GM21717 (cell line): Measurements from ENCODE around the gene GINM1.

Source experiments
- ATAC-seq: cut with Tn5 transposase; IDR thresholded peaks from one replicate; pipeline ENCODE4 v1.9.1; 2021; ENCODE audit warnings: mild to moderate bottlenecking, moderate library complexity; ENCODE audit not compliant: unreplicated experiment

GINM1 gene, protein sequence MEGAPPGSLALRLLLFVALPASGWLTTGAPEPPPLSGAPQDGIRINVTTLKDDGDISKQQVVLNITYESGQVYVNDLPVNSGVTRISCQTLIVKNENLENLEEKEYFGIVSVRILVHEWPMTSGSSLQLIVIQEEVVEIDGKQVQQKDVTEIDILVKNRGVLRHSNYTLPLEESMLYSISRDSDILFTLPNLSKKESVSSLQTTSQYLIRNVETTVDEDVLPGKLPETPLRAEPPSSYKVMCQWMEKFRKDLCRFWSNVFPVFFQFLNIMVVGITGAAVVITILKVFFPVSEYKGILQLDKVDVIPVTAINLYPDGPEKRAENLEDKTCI

DNA sequence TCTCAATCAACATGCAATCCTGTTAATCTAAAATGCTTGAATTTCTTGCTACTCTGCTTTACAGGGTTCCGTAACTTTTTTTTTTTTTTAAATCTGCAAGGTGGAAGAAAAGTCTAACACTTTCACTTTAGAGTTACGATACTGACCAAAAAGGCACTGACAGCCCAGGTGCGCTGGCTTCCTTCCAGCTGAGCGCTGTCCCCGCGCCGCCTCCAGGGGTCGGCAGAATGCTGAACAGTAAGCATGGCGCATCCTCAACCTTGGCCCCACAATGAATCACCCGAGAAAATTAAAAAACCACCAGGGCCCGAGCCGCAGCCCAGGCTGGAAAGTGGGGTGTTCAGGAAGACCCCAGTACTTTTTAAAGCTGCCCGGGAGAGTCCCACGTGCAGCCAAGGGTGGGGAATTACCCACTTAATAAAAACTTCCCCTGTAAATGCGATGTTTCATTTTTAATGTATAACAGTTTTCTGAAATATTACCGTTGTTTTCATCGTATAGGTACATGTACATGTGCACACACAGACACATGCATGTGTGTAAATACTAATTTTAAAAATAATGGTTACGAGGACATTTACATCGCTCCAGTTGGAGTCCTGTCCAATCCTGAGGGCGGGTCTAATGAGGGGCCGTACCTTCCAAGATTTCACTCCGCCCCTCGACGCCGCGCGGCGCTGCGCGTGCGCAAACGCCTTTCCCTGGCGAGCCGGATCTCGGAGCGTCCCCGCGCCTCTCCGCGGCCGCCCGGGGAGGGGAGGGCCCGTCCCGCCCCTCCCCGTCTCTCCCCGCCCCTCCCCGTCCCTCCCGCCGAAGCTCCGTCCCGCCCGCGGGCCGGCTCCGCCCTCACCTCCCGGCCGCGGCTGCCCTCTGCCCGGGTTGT, at the start of gene GINM1:
Gene GINM1 (plus strand): TSS at position 849 of the 883 bp plus-strand sequence. CDS start 40 bp downstream, outside the sequence.
- peak; percentile 73 for ATAC-seq

DNA sequence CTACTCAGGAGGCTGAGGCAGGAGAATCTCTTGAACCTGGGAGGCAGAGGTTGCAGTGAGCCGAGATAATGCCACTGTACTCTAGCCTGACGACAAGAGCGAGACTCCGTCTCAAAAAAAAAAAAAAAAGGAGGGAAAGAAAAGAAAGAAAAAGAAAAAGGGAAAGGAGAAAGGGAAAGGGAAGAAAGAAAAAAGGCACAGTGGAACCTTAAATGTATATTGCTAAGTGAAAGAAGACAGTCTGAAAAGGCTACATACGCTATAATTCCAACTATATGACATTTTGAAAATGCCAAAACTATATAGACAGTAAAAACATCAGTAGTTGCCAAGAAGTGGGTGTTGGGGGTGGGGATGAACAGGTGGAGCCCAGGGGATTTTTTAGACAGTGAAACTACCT, 36.5 kb upstream of the GINM1 start:
- ATAC-seq = no peak

DNA sequence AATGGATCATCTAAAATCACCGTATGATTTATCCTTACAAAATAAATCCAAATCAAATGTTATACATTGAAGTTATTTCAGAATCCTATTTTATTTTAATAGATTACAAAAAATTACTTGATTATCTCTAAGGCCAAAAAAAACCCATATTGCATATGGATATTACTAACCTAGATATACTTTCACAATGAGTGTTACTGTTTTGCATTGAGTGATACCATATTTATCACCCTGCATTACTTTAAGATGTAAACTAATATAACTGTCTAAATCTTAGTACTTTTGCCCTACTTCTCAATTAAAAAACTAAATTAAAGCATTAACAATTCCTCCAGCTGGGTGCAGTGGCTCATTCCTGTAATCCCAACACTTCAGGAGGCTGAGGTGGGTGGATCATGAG, 31.4 kb upstream of the GINM1 start:
- ATAC-seq = no peak

DNA sequence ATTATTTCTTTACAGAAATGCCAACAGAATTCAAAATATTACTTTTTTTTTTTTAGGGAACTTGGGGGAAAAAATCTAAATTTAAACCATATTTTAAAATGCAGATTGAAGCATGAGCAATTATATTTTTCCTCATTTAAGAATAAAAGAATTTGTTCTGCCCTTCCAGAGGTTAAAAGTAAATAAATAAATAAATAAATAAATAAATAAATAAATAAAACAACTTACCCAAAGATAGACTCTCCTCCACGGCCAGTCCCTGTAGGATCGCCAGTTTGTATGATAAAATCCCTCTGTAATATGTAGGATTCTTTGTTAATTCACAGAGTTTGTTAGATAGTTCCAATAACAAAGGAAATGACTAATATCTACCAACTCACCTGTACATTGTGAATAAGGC, 25.0 kb upstream of the GINM1 start:
- ATAC-seq = no peak

DNA sequence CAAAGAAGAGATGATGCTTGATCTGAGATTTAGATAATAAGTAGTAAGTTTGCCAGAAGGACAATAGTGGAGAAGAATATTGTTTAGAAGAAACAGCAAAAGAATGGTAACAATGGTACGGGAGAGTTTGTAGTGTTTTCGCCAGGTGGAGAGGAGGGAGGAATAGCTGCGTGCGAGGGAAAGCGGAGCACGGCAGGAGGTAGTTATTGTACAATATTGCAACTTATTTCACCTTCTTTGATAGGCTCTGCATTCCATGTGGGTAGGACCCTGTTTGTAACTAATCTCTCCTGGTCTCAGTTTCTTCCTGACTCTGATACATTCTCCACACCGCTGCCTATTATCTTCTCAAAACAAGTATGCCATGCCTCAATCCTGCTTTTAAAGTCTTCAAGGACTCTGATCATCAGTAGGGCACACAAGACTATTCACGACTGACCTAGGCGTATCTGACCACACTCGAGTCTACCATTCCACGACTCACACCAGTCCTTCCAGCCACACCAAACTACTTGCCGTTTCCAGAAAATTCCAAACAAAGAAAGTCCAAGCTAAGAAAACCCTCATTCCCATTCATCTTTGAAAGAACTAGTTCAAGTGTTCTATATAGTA, 21.4 kb upstream of the GINM1 start:
- ATAC-seq = no peak

DNA sequence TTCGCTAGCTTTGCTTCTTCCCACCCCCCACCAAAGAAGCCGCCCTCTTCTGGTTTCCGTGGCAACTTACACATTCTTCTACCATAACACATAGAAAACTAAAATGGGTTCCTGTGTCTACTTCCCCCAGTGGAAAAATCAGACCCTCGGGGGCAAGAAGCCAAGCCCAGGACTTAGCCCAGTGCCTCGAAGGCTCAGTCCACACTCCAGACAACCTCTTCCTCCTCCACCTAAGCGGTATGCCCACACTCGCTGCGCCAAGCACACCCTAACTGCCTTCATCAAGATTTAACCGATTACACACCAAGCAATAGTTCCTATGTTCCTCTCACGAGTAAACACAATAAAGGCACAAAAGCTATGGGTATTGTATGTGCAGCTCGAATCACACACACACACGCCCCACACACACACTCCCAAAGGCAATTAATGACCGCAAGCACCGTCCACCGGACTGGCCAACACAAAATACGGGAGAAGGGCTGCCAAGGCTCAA, 20.9 kb upstream of the GINM1 start:
- ATAC-seq = peak; percentile 20

DNA sequence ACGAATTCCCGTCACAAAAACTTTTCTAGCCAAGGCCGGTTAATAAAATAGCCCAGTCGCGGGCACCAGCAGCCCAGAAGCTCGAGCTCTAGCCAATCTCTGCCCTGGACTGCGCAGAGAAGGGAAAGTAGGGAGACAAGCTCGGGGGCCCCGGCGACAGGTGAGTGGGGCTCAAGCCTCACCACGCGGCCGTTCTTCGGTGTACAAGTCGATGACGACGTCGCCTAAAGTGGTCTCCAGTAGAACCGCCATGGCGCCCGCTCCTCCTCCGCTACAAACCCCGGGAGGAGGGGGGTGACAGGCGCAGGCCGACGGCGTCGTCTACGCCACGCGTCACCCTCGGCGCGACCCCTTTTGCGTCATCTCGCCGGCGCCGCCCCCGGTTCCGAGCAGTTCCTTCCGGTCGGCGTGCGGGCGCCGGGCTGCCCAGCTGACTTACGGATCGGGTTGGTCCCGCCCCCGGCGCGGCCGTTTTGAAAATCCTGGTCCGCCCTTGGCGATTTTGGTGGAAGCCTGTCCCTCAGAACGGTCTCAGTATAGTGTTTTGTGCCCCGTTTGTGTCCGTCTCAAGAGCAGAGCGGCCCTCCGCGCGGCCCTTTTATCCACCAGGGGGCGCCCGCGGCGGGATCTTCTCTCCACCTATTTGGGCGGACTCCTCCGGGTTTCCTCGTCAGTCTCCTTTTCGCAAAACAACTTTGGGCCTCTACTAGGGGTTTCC, 20.3 kb upstream of the GINM1 start, which contains the start of gene PPIL4:
Gene PPIL4 (minus strand): TSS at position 290 of the 718 bp plus-strand sequence. CDS start 38 bp downstream, at position 252.
- ATAC-seq = peak; percentile 91

DNA sequence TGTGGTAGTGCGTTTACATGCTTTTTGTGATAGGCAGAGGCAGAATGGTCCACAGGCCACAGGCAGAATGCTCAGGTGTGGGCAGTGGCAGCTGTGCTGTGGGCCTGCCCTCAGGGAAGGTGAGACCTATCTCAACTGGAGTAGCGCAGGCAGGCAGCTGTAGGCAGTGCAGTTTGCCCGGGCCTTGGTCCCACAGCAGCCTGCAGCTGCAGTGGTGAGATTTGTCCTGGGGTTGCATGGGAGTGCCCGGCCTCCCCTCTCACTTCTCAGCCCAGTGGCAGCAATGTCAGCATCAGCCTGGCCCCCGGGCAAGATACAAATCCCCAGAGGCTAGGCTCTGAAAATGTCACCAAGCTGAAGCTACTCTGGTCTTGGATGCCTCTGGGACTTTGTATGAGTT, 14.3 kb upstream of the GINM1 start:
- no peak for ATAC-seq

DNA sequence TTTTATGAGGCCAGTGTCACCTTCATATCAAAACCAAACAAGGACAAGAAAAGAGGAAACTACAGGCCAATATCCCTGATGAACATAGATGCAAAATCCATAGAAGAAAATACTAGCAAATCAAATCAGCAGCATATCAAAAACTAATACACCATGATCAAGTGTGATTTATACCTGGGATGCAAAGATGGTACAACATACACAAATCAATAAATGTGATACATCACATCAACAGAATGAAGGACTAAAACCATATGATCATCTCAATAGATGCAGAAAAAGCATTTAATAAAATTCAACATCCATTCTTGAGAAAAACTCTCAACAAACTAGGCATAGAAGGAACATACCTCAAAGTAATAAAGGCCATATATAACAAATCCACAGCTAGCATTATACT, 8.1 kb upstream of the GINM1 start:
- no peak for ATAC-seq

DNA sequence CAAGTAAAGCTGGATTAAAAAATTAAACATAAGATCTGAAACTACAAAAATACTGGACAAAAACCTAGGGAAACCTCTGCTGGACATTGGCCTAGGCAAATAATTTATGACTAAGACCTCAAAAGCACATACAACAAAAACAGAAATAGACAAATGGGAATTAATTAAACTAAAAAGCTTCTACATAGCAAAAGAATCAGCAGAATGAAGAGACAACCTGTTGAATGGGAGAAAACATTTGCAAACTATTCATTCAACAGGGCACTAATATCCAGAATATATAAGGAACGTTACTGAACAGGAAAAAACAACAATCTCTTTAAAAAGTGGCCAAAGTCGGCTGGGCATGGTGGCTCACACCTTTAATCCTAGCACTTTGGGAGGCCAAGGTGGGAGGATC, 6.8 kb upstream of the GINM1 start:
- ATAC-seq = no peak

DNA sequence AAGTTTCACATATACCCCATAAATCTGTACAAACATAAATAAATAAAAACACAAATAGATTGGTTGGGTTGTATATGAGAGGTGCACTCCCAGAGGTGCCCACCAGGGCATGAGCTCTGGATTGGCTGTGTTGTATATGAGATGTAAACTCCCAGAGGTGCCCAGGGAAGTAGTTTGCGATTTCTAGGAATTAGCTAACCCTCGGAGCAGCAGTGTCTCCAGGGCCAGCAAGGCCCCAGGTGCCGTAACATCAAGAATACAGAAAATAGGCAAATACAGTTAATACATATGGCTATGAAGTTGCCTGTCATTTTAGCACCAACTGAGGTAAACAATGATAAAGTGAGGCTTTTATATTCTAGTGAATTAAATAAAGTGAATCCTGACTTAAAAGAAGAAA, 5.4 kb upstream of the GINM1 start:
- ATAC-seq = peak; percentile 34

DNA sequence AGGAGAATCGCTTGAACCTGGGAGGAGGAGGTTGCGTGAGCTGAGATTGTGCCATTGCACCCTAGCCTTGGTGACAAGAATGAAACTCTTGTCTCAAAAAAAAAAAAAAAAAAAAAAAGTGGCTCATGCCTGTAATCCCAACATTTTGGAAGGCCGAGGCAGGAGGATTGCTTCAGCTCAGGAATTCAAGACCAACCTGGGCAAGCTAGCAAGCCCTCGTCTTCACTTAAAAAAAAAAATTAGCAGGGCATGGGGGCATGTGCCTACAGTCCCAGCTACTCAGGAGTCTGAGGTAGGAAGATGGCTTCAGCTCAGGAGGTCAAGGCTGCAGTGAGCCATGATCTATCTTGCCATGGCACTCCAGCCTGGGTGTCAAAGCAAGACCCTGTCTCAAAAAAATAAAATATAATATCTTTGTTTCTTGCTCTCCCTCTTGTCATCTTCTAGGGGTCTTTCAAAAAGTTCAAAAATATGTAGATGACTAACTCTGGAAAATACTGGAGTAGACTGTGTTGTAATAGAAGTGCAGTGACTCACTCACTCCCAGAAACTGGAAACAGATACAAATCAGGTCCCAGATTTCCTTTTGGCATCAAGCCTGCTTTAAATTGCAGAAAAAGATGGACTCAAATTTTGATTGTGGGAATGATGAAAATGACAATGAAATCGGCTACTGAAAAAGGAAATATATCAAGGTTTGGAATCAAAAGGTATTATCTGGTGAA, 2.8 kb upstream of the GINM1 start:
- no peak for ATAC-seq

DNA sequence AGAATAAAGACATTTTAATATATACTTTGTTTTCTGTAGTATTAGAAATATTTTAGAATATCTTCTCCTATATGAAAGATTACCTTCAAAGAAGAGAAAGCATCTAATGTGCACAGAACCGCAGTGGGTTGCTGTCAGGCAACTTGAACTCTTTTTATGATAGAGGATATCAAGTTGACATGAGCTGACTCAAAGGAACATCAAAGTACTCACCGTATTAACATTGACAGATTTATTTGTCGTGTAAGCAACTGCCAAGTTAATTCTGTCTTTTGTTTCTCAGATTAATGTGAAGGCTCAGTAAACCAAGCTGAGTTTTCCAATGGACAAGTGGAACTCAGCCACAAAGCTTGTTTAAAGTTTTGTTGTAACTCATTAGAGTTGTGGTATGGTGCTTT, 2.2 kb upstream of the GINM1 start:
- no peak for ATAC-seq

DNA sequence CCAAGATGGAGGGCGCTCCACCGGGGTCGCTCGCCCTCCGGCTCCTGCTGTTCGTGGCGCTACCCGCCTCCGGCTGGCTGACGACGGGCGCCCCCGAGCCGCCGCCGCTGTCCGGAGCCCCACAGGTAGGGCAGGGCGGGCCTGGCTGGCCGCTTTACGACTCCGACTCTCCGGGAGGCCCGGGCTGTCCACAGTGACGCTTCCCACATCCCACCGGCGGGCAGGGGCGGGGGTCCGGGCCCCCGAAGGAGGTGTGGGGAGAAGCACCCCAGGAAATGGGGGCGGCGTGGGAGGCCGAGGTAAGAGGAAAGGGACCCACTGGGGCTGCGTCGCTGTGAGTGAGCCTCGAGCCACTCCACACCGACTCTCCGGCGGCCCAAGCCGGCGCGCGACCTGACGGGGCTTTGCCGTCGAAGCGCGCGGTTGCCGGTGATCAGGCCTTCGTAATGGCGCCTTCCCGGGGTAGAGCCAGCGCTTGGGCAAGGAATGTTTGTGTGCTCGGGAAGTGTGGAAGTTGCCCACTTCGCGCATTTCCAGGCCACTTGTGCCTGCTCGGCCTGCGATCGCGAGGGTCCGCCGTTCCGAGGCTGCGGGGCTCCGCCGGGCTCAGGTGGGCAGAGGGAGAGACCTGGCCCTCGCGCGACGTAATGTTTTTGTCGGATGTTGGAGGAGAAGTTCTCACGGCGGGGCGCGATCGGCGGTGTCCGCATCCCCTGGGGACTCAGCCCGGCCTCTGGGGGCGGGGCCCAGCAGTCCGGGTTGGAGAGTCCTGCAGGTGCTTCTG, 427 bp downstream of the GINM1 start:
- peak; percentile 19 for ATAC-seq

DNA sequence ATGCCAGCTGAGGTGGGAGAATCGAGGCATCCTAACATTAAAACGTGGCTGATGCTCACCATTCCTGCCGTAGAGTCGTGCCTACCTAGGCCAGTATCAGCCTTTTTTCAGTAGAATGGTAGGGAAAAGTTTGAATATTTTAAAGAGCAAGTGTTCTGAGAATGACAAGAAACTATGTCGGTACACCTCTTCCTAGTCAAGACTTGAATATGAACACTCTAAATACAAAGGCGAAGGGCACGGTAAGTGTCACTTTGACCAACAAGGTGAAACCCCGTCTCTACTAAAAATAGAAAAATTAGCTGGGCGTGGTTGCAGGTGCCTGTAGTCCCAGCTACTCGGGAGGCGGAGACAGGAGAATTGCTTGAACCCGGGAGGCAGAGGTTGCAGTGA, 1.0 kb downstream of the GINM1 start:
- no peak for ATAC-seq

DNA sequence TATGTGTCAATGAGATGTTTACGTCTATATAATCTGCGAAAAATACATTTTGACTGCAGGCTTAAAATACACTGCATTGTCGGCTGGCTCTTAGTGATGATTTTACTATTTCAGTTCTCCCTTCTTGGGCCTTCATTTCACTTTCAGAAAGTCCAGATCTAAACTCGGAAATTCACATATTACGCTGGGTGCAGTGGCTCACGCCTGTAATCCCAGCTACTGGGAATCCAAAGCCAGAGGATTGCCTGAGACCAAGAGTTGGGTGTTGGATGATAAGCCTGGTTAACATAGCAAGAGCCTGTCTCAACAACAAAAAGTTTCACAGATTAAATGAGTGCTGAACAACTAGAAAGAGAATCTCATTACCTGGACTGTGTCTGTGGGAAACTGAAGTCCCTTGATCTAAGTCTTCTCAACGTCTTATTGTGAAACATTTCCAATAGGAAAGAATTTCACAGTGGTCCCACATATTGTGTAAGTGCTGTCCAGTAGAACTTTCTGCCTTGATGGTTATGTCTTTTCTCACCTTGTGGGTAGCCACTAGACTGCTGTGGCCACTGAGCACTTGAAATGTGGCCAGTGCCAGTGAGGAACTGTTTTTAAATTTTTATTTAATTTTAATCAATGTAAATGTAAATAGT, 1.9 kb downstream of the GINM1 start:
- no peak for ATAC-seq

DNA sequence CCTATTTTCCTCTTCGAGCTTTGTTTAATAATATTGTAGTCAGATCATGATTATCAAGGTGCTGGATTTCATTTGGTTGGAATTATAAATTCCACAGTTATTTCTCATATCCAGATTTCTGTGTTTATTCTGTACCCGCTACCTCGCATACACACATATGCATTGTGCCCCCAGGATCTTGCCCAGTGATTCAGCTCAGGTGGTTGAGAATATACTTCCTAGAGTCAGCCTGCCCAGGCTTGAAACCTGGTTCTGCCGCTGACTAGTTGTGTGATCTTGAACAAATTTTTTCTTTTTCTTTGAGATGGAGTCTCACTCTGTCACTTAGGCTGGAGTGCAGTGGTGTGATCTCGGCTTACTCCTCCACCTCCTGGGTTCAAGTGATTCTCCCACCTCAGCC, 14.7 kb downstream of the GINM1 start:
- no peak for ATAC-seq

DNA sequence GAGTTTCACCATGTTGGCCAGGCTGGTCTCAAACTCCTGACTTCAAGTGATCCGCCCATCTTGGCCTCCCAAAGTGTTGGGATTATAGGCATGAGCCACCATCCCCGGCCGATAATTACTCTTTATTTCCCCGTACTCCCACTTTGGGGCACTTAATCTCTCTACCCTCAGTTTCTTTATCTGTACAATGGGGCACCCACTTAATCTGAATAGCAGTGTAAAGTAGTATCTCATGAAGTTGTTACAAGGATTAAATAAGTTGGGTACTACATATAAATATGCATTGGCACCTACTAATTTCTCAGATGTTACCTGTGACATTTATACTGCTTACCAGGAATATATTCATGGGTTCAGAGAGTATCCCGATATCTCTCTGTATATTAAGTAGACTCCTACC, 15.2 kb downstream of the GINM1 start:
- no peak for ATAC-seq

DNA sequence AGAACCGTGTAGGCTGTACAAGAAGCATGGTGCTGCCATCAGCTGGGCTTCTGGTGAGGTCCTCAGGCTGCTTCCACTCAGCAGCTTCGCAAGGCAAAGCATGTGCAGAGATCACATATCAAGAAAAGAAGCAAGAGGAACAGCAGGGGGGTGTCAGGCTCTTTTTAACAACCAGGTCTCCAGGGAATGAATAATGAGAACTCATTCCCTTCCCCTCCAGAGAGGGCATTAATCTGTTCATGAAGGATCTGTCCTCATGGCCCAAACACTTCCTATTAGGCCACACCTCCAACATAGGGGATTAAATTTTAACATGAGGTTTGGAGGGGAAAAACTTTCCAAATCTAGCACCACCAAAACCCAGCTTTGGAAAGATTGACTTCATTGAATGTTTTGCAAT, 20.0 kb downstream of the GINM1 start:
- no peak for ATAC-seq
